A549 (cell line): ENCODE results near the gene ADAM8.

Experiments used
- CBX8 ChIP-seq: fragments of 200-600 bp; sonication (generic); IDR thresholded peaks from 2 replicates; pipeline ENCODE4 v1.6.1; 2016
- CHD2 ChIP-seq: fragments of 150-350 bp; IDR thresholded peaks from 2 replicates; pipeline ENCODE4 v1.6.1; 2014; ENCODE audit warnings: low read length; ENCODE audit not compliant: partially characterized antibody
- CTCF ChIP-seq: fragments of >200 bp; sonication (Bioruptor Twin); formaldehyde crosslinking; IDR thresholded peaks from 3 replicates; pipeline ENCODE4 v1.5.1; 2016
- POLR2A ChIP-seq: IDR thresholded peaks from 2 replicates; pipeline ENCODE4 v1.6.1; 2012; ENCODE audit warnings: mild to moderate bottlenecking, low read length
- REST ChIP-seq: fragments of 200-600 bp; sonication (generic); IDR thresholded peaks from 2 replicates; pipeline ENCODE4 v1.6.1; 2016; ENCODE audit warnings: antibody characterized with exemption, mild to moderate bottlenecking, moderate library complexity
- RFX5 ChIP-seq: fragments of 450-650 bp; IDR thresholded peaks from 2 replicates; pipeline ENCODE4 v1.7.1; 2014; ENCODE audit warnings: antibody characterized with exemption, mild to moderate bottlenecking, moderate library complexity
- SREBF2 ChIP-seq: fragments of 450-650 bp; IDR thresholded peaks from 2 replicates; pipeline ENCODE4 v1.6.1; 2014; ENCODE audit warnings: mild to moderate bottlenecking, moderate library complexity
- ZSCAN20 ChIP-seq: fragments of 250-450 bp; sonication (Bioruptor Pico); IDR thresholded peaks from 2 replicates; pipeline ENCODE4 v1.8.0; 2022; ENCODE audit warnings: mild to moderate bottlenecking, moderate library complexity

DNA sequence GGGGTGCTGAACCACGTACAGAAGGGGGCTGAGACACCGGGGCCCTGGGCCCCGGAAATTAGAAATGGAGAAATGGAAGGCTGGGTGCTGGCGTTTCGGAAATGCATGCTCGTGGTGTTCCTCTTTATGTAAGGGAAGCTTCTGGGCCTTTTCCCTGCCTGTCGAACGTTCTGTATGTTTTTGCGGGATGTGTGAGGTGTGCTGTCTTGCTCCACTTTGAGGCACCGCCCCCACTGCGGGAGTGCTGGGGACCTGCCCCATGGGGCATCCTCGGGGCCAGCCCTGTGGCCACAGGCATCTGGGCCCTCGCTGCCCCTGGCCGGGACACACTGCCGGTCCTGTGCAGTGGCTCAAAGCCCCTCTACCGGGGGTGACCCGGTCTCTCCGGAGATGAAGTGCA, 40.7 kb downstream of the ADAM8 start:
- no peak for TF ChIP-seq CTCF
- TF ChIP-seq POLR2A: no peak
- TF ChIP-seq CBX8: no peak
- TF ChIP-seq RFX5: no peak
- no peak for TF ChIP-seq CHD2
- TF ChIP-seq ZSCAN20 (CRISPR knock-in tag): no peak
- TF ChIP-seq REST: no peak
- TF ChIP-seq SREBF2: no peak
